Astrocyte of the spinal cord (primary cell): Measurements from ENCODE around the gene WDR27.
A peak's percentile ranks its signal among the peaks of the same experiment; 100 is the strongest.

Experiments
- DNase-seq: peaks from one replicate; pipeline ENCODE4 v3.0.0; 2011; ENCODE audit warnings: low read depth, low spot score
- H3K4me3 ChIP-seq: 2 replicates; pipeline ENCODE4 v1.5.1; 2011; ENCODE audit warnings: low read depth, mild to moderate bottlenecking, low read length, moderate library complexity
- CTCF ChIP-seq: IDR thresholded peaks from 2 replicates; pipeline ENCODE4 v1.5.1; 2012; ENCODE audit warnings: low read depth, mild to moderate bottlenecking, low read length, inconsistent platforms
- in situ Hi-C: cut with HindIII; loops from 2 replicates; pipeline ENCODE4 v1.10.0; 2017; ENCODE audit warnings: low sequenced_read_pairs

WDR27 gene

GRCh38 chr6:169589293-169589692 is 112.5 kb downstream of the WDR27 start:
- DNase-seq, result peak; percentile 89
- no peak for TF ChIP-seq CTCF
- no peak overlapping the region for H3K4me3 ChIP-seq
- in situ Hi-C loops, result no loop called here

GRCh38 chr6:169587975-169588374 is 113.9 kb downstream of the WDR27 start:
- TF ChIP-seq CTCF, result no peak
- no peak for DNase-seq
- no peak overlapping the region for H3K4me3 ChIP-seq
- in situ Hi-C loops, result no loop called here

- no peak for DNase-seq
- no peak for TF ChIP-seq CTCF
- in situ Hi-C loops, result no loop called here
- H3K4me3 ChIP-seq, result no peak overlapping the region
Observed at GRCh38 chr6:169583886-169584541, 117.8 kb downstream of the WDR27 start.

GRCh38 chr6:169579407-169580111 is 122.3 kb downstream of the WDR27 start:
- in situ Hi-C loops, result no loop called here
- H3K4me3 ChIP-seq, result no peak overlapping the region
- no peak for DNase-seq
- TF ChIP-seq CTCF, result no peak

GRCh38 chr6:169577974-169578373 is 123.9 kb downstream of the WDR27 start:
- TF ChIP-seq CTCF, result peak; percentile 16
- no peak overlapping the region for H3K4me3 ChIP-seq
- in situ Hi-C loops, result no loop called here
- DNase-seq, result peak; percentile 37

- no peak overlapping the region for H3K4me3 ChIP-seq
- in situ Hi-C loops, result no loop called here
- TF ChIP-seq CTCF, result no peak
- DNase-seq, result no peak
Observed at GRCh38 chr6:169577236-169577635, 124.6 kb downstream of the WDR27 start.
